Psoas muscle (tissue), 8 donors: ENCODE measurements around the gene VENTX. TPM values are rescaled to one million over a fixed set of nuclear protein-coding genes. Genes with fewer than 3 reads are reported as not detected.
A peak's percentile ranks its signal among the peaks of the same experiment; 100 is the strongest.

Experiments used
- ATAC-seq, 4 donors: fragments of 200-7000 bp; cut with Tn5 transposase; one replicate each; pipeline ENCODE4 v1.9.1; 2020; ENCODE audit warnings: moderate library complexity in 3 of 4, mild to moderate bottlenecking in 2 of 4
- DNase-seq, 2 donors: peaks; one replicate each; pipeline ENCODE4 v3.0.0-alpha.2; 2020
- H3K27ac ChIP-seq: fragments of 200-600 bp; one replicate; pipeline ENCODE4 v1.8.0; 2022
- H3K27me3 ChIP-seq, 3 donors: fragments of 200-600 bp in 1 of 3; one replicate each; pipeline versions ENCODE4 v1.6.1 to v1.8.0; 2013 to 2022; ENCODE audit warnings: low read length in 2 of 3, mild to moderate bottlenecking in 2 of 3, moderate library complexity in 1 of 3; ENCODE audit not compliant: insufficient read depth in 3 of 3
- H3K36me3 ChIP-seq, 2 donors: fragments of 200-600 bp in 1 of 2; one replicate each; pipeline versions ENCODE4 v1.6.1 to v1.8.0; 2013 to 2022; ENCODE audit warnings: low read depth in 1 of 2, mild to moderate bottlenecking in 1 of 2, moderate library complexity in 1 of 2; ENCODE audit not compliant: insufficient read depth in 1 of 2
- H3K4me1 ChIP-seq: fragments of 200-600 bp; one replicate; pipeline ENCODE4 v1.8.0; 2022
- H3K4me3 ChIP-seq: fragments of 200-600 bp; one replicate; pipeline ENCODE4 v1.8.0; 2022; ENCODE audit warnings: mild to moderate bottlenecking
- H3K9me3 ChIP-seq: fragments of 200-600 bp; one replicate; pipeline ENCODE4 v1.8.0; 2022
- CTCF ChIP-seq: fragments of 200-600 bp; IDR thresholded peaks from one replicate; pipeline ENCODE4 v1.8.0; 2022; ENCODE audit warnings: antibody characterized with exemption
- WGBS, 3 donors: extraction: QIAGEN DNeasy Blood & Tissue Kit; methylation state at CpG; one replicate each; pipeline versions ENCODE4 v1.1.6 to v1.1.7; 2013; 5-methylcytosine and 5-hydroxymethylcytosine counted together
- intact Hi-C, 2 donors: fragments of 100-400 bp; cut with DNase I; formaldehyde crosslinking; loops; one replicate each; pipeline versions ENCODE4 v1.11.0 to v1.14.2; 2022
- polyA plus RNA-seq, 3 donors: library from polyadenylated mRNA; stranded (reverse); fragments of 200-250 nt; gene quantifications; one replicate each; pipeline ENCODE4 v1.2.3, GENCODE V29; 2013
- total RNA-seq, 4 donors: library from RNA; stranded (reverse); fragmentation: NEBNext Ultra II Directional in 2 of 4; extraction: Animal tissue kit (Norgen Biotek cat#: 25700) in 2 of 4; gene quantifications; one replicate each; pipeline versions ENCODE4 v1.2.1 to v1.2.4, GENCODE V29; 2021 to 2023
- donor health status: healthy with polysubstance abuse.
- donor health status: DM: no; HTN: no; CAD: no; lungs with moderate emphysema.
- donor health status: Bipolar disorder and iron deficiency.
- donor health status: healthy.
- donor health status: DM: yes; HTN: yes; CAD: no.
- donor health status: DM: no; HTN: no; CAD: no.
- donor health status: DM: no; HTN: no; CAD: no.
- donor health status: DM: yes; HTN: yes; CAD: no.

Gene VENTX
- total and polyA plus RNA-seq, 7 donors: 0.03 to 0.34 (median 0.24) TPM

- Histone ChIP-seq H3K4me3 (no peak overlapping the region), H3K27ac (no peak overlapping the region), H3K4me1 (no peaks in the 10 kb centered on the region), H3K9me3 (no peaks in the 10 kb centered on the region), H3K36me3 (no peaks in the 10 kb centered on the region), H3K27me3 (peaks cover 0 to 23% (median 1%) of the 10 kb centered on the region in 3 donors)
- WGBS, 3 donors: 75 to 77% (median 76%) methylated on average over 21 to 25 of the region's 25 CpGs
- DNase-seq (peak in 1 of 2 donors; percentile 28), ATAC-seq (no peak)
- no peak for TF ChIP-seq CTCF
- intact Hi-C loops: no loop called here
These were observed 26.4 kb upstream of the VENTX start for GRCh38 chr10:133211141-133211830.

- TF ChIP-seq CTCF: no peak
- no peak for ATAC-seq
- no peaks in the 10 kb centered on the region for H3K4me1 ChIP-seq
- intact Hi-C loops: no loop called here
- no peak overlapping the region for H3K4me3 ChIP-seq
- H3K27me3 ChIP-seq: peaks cover 0 to 23% (median 2%) of the 10 kb centered on the region in 3 donors
- WGBS, 3 donors: 82 to 84% (median 84%) methylated on average over 33 to 34 of the region's 34 CpGs
- H3K36me3 ChIP-seq: no peaks in the 10 kb centered on the region
- peak in 1 of 2 donors; percentile 24 for DNase-seq
- H3K9me3 ChIP-seq: no peaks in the 10 kb centered on the region
- H3K27ac ChIP-seq: no peak overlapping the region
These were observed 25.4 kb upstream of the VENTX start for GRCh38 chr10:133211959-133212852.

- intact Hi-C loops: no loop called here
- DNase-seq (peak in 1 of 2 donors; percentile 36), ATAC-seq (no peak)
- Histone ChIP-seq H3K27me3 (peaks cover 0 to 23% (median 2%) of the 10 kb centered on the region in 3 donors), H3K9me3 (no peaks in the 10 kb centered on the region), H3K27ac (no peak overlapping the region), H3K36me3 (no peaks in the 10 kb centered on the region), H3K4me1 (no peaks in the 10 kb centered on the region), H3K4me3 (no peak overlapping the region)
- 78 to 86% (median 82%) methylated on average over 17 to 20 of the region's 20 CpGs for WGBS, 3 donors
- TF ChIP-seq CTCF: no peak
These were observed 24.7 kb upstream of the VENTX start for GRCh38 chr10:133212853-133213494.

- WGBS, 3 donors: 78 to 83% (median 80%) methylated on average over 31 to 32 of the region's 32 CpGs
- H3K9me3 ChIP-seq: no peaks in the 10 kb centered on the region
- no peaks in the 10 kb centered on the region for H3K36me3 ChIP-seq
- no peaks in the 10 kb centered on the region for H3K4me1 ChIP-seq
- no peak for TF ChIP-seq CTCF
- peaks cover 0 to 26% (median 8%) of the 10 kb centered on the region in 3 donors for H3K27me3 ChIP-seq
- H3K4me3 ChIP-seq: no peak overlapping the region
- intact Hi-C loops: no loop called here
- DNase-seq: peak; percentile 5 to 23
- no peak overlapping the region for H3K27ac ChIP-seq
- no peak for ATAC-seq
These were observed 23.8 kb upstream of the VENTX start for GRCh38 chr10:133213641-133214467.
